Body of pancreas (tissue), 4 donors: ENCODE data around the gene GGN. TPM values are rescaled to one million over a fixed set of nuclear protein-coding genes. Genes with fewer than 3 reads are reported as not detected.

ENCODE experiments used
- ATAC-seq: fragments of 150-250 bp; one replicate; pipeline ENCODE4 v1.9.1; 2016
- DNase-seq, 4 donors: peaks; one replicate each; pipeline ENCODE4 v3.0.0-alpha.2; 2019
- H3K27ac ChIP-seq, 4 donors: fragments of 200-600 bp; sonication (generic); 1 replicate in 3 of 4; 2 replicates in 1 of 4; pipeline versions ENCODE4 v1.5.1 to v1.6.1; 2016 to 2019; ENCODE audit warnings: mild to moderate bottlenecking in 1 of 4, mixed read lengths in 1 of 4, moderate library complexity in 1 of 4
- H3K27me3 ChIP-seq, 2 donors: fragments of 200-600 bp; sonication (generic); one replicate each; pipeline ENCODE4 v1.6.0; 2016; ENCODE audit warnings: mild to moderate bottlenecking in 1 of 2
- H3K36me3 ChIP-seq, 2 donors: fragments of 200-600 bp; sonication (generic); replicated peaks in 1 of 2; 2 replicates each; pipeline ENCODE4 v1.5.1; 2016; ENCODE audit warnings: low read depth in 2 of 2; ENCODE audit not compliant: insufficient read depth in 1 of 2
- H3K4me1 ChIP-seq: fragments of 200-600 bp; sonication (generic); one replicate; pipeline ENCODE4 v1.6.0; 2016
- H3K4me3 ChIP-seq, 2 donors: fragments of 200-600 bp; sonication (generic); 1 replicate in 1 of 2; 2 replicates in 1 of 2; pipeline ENCODE4 v1.5.1; 2016 to 2019
- H3K9me3 ChIP-seq, 3 donors: fragments of 200-600 bp; sonication (generic); 1 replicate in 2 of 3; 2 replicates in 1 of 3; pipeline ENCODE4 v1.5.1; 2016
- POLR2A ChIP-seq, 3 donors: fragments of 450-650 bp; IDR thresholded peaks; one replicate each; pipeline ENCODE4 v1.6.1; 2016; ENCODE audit warnings: antibody characterized with exemption in 3 of 3, mild to moderate bottlenecking in 2 of 3
- WGBS, 2 donors: methylation state at CpG; one replicate each; pipeline ENCODE4 v1.1.5; 2017; 5-methylcytosine and 5-hydroxymethylcytosine counted together
- intact Hi-C: fragments of 100-400 bp; cut with DNase I; formaldehyde crosslinking; loops from one replicate; pipeline ENCODE4 v1.15.1; 2023
- total RNA-seq, 2 donors: library from RNA; depleted of rRNA; stranded (reverse); fragments of >200 nt; gene quantifications; one replicate each; pipeline ENCODE4 v1.1.0, GENCODE V29; 2016
- TF ChIP-seq, protein P1 (sequence below), 7 experiments: fragments of 450-650 bp in 4 of 7; fragments of 200-600 bp in 3 of 7; sonication (generic) in 3 of 7; IDR thresholded peaks; one replicate each; pipeline ENCODE4 v1.5.1; 2016 to 2019; ENCODE audit warnings: antibody characterized with exemption in 7 of 7

GGN gene
- total RNA-seq, 2 donors from 2014 or later = 0.78 TPM; not detected in 1

DNA sequence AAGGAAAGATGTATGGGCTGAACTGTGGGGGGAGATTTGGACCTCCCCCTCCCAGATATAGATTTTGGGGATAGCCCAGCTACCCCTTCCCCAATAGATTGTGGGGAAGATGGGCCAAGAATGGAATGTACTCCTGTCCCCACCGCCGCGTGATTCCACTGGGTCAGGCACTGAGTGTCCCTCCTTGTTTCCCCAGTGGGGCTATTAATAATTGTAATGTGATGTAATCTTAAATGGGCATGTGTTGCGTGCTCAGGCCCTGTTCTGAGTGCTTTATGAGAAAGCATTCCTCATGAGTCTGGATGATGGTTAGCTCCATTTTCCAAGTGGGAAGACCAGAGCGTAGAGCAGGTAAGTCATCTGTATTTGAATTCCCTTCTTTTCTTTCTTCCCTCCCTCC is 12.1 kb downstream of the GGN start:
- intact Hi-C loops = no loop called here
- no peak overlapping the region for H3K27ac ChIP-seq
- H3K9me3 ChIP-seq = no peaks in the 10 kb centered on the region
- peaks cover 24% of the 10 kb centered on the region for H3K4me1 ChIP-seq
- no peaks in the 10 kb centered on the region for H3K27me3 ChIP-seq
- peak overlapping the region in 1 of 2 donors; percentile 75 for H3K4me3 ChIP-seq
- no peak for DNase-seq
- H3K36me3 ChIP-seq = peaks cover 0 to 12% of the 10 kb centered on the region in 2 donors
- TF ChIP-seq, protein P1, sequence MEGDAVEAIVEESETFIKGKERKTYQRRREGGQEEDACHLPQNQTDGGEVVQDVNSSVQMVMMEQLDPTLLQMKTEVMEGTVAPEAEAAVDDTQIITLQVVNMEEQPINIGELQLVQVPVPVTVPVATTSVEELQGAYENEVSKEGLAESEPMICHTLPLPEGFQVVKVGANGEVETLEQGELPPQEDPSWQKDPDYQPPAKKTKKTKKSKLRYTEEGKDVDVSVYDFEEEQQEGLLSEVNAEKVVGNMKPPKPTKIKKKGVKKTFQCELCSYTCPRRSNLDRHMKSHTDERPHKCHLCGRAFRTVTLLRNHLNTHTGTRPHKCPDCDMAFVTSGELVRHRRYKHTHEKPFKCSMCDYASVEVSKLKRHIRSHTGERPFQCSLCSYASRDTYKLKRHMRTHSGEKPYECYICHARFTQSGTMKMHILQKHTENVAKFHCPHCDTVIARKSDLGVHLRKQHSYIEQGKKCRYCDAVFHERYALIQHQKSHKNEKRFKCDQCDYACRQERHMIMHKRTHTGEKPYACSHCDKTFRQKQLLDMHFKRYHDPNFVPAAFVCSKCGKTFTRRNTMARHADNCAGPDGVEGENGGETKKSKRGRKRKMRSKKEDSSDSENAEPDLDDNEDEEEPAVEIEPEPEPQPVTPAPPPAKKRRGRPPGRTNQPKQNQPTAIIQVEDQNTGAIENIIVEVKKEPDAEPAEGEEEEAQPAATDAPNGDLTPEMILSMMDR (IDR thresholded peaks at IDR 0.05) = no peak
- no peak for TF ChIP-seq POLR2A (IDR thresholded peaks at IDR 0.05)
- 57 to 85% methylated on average over 5 of the region's 5 CpGs for WGBS, 2 donors
- ATAC-seq = no peak

- 1 to 2% methylated on average over 18 of the region's 18 CpGs for WGBS, 2 donors
These were observed 12.7 kb downstream of the GGN start for GRCh38 chr19:38375098-38375493.

GRCh38 chr19:38374332-38375097 is 13.3 kb downstream of the GGN start, which contains the start of gene PSMD8:
PSMD8 (plus strand) TSS chr19:38374571; CDS start chr19:38374602, 31 bp downstream.
- intact Hi-C loops = loop anchor here (5.0 kb wide), 1 partner anchor 37 kb away; the partner anchor contains the start of gene CATSPERG
- WGBS, 2 donors = 0 to 1% methylated on average over 24 to 61 of the region's 65 CpGs
- ATAC-seq = peak; percentile 99

More at GRCh38 chr19:38375098-38375493, 12.7 kb downstream of the GGN start:
- Histone ChIP-seq H3K4me1 (peaks cover 24% of the 10 kb centered on the region), H3K9me3 (no peaks in the 10 kb centered on the region), H3K27me3 (no peaks in the 10 kb centered on the region), H3K4me3 (peak overlapping the region; percentile 55 to 75), H3K27ac (peak overlapping the region; percentile 51 to 93 (median 79)), H3K36me3 (peaks cover 0 to 8% of the 10 kb centered on the region in 2 donors)
- intact Hi-C loops = no loop called here
- TF ChIP-seq, protein P1 (IDR thresholded peaks at IDR 0.05) = no peak
- TF ChIP-seq POLR2A (IDR thresholded peaks at IDR 0.05) = no peak
- DNase-seq (no peak), ATAC-seq (no peak)

DNA sequence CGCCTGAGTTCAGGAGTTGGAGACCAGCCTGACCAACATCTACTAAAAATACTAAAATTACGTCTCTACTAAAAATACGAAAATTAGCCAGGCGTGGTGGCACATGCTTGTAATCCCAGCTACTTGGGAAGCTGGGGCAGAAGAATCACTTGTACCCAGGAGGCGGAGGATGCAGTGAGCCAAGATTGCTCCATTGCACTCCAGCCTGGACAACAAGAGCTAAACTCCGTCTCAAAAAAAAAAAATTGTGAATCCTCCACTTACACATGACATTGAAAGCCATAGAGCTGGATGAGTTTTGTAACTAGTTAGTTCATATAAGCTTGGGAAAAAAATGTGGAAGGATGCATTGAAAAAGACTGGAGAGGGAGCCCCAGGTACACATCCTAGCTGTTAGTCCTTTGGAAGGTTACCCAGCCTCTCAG is 13.9 kb downstream of the GGN start:
- DNase-seq (no peak), ATAC-seq (no peak)
- H3K9me3 ChIP-seq = no peaks in the 10 kb centered on the region
- H3K4me3 ChIP-seq = no peak overlapping the region
- intact Hi-C loops = loop anchor here (5.0 kb wide), 1 partner anchor 37 kb away; the partner anchor contains the start of gene CATSPERG
- WGBS, 2 donors = 64 to 66% methylated on average over 6 of the region's 6 CpGs
- no peak for TF ChIP-seq POLR2A (IDR thresholded peaks at IDR 0.05)
- TF ChIP-seq, protein P1 (IDR thresholded peaks at IDR 0.05) = no peak
- peak overlapping the region; percentile 46 to 93 (median 77) for H3K27ac ChIP-seq
- H3K36me3 ChIP-seq = peaks cover 0 to 2% of the 10 kb centered on the region in 2 donors
- no peaks in the 10 kb centered on the region for H3K27me3 ChIP-seq
- peaks cover 24% of the 10 kb centered on the region for H3K4me1 ChIP-seq

More at GRCh38 chr19:38374332-38375097, 13.3 kb downstream of the GGN start, which contains the start of gene PSMD8:
- Histone ChIP-seq H3K27ac (peak within 1 kb of the TSS; percentile 73 to 93 (median 80)), H3K27me3 (no peaks in the 10 kb centered on the region), H3K4me1 (peaks cover 24% of the 10 kb centered on the region), H3K36me3 (peaks cover 0 to 7% of the 10 kb centered on the region in 2 donors), H3K9me3 (no peaks in the 10 kb centered on the region), H3K4me3 (peak within 1 kb of the TSS; percentile 55 to 75)
- DNase-seq = peak; percentile 99 to 100 (median 100)
- TF ChIP-seq, protein P1 (IDR thresholded peaks at IDR 0.05) = peak in 4 of 7 experiments; percentile 9 to 36 (median 26)
- peak; percentile 88 to 95 (median 95) for TF ChIP-seq POLR2A (IDR thresholded peaks at IDR 0.05)
